Large intestine (tissue), 3 donors: ENCODE results near the gene MAU2. TPM values are rescaled to one million over a fixed set of nuclear protein-coding genes. Genes with fewer than 3 reads are reported as not detected.
A peak's percentile ranks its signal among the peaks of the same experiment; 100 is the strongest.
"Not testable (repeated sequence)": the region's sequence is repeated elsewhere in the genome, so short reads cannot be mapped to it uniquely, and the experiment has no call there.

Source experiments
- DNase-seq, 2 donors: peaks; one replicate each; pipeline versions ENCODE4 v3.0.0 to v3.0.0-alpha.2; 2013
- H3K27ac ChIP-seq: one replicate; pipeline ENCODE4 v1.5.1; 2013; ENCODE audit warnings: low read length
- H3K27me3 ChIP-seq: 2 replicates; pipeline ENCODE4 v1.6.1; 2013; ENCODE audit warnings: low read length; ENCODE audit not compliant: control insufficient read depth, insufficient read depth
- H3K36me3 ChIP-seq: 2 replicates; pipeline ENCODE4 v1.6.1; 2013; ENCODE audit warnings: low read length; ENCODE audit not compliant: control insufficient read depth, insufficient read depth
- H3K4me1 ChIP-seq: one replicate; pipeline ENCODE4 v1.6.1; 2013; ENCODE audit warnings: low read length; ENCODE audit not compliant: control insufficient read depth, insufficient read depth
- H3K4me3 ChIP-seq: one replicate; pipeline ENCODE4 v1.5.1; 2013; ENCODE audit warnings: low read length
- H3K9me3 ChIP-seq: one replicate; pipeline ENCODE4 v1.6.1; 2013; ENCODE audit warnings: mild to moderate bottlenecking, low read depth, low read length, moderate library complexity; ENCODE audit not compliant: control insufficient read depth
- WGBS: methylation state at CpG from one replicate; pipeline ENCODE4 v1.1.5; 2013; ENCODE audit warnings: low lambda C conversion rate; ENCODE audit not compliant: insufficient coverage; 5-methylcytosine and 5-hydroxymethylcytosine counted together
- polyA plus RNA-seq: library from polyadenylated mRNA; unstranded; fragments of 120-200 nt; gene quantifications from one replicate; pipeline ENCODE4 v1.2.1, GENCODE V29; 2013

The MAU2 gene
- polyA plus RNA-seq, 1 donor, result 55.2 TPM

GRCh38 chr19:19356500-19356899 is 35.9 kb downstream of the MAU2 start:
- H3K4me1 ChIP-seq, result no peaks in the 10 kb centered on the region
- H3K4me3 ChIP-seq, result no peak overlapping the region
- WGBS, result no CpG with 5 or more reads among the region's 11 CpGs
- H3K27me3 ChIP-seq, result no peaks in the 10 kb centered on the region
- peaks cover 60% of the 10 kb centered on the region for H3K36me3 ChIP-seq
- no peak for DNase-seq
- H3K9me3 ChIP-seq, result no peaks in the 10 kb centered on the region
- no peak overlapping the region for H3K27ac ChIP-seq

GRCh38 chr19:19356901-19357566 is 36.4 kb downstream of the MAU2 start:
- H3K9me3 ChIP-seq, result no peaks in the 10 kb centered on the region
- no peaks in the 10 kb centered on the region for H3K27me3 ChIP-seq
- no peaks in the 10 kb centered on the region for H3K4me1 ChIP-seq
- WGBS, result no CpG with 5 or more reads among the region's 13 CpGs
- no peak for DNase-seq
- peaks cover 58% of the 10 kb centered on the region for H3K36me3 ChIP-seq
- no peak overlapping the region for H3K27ac ChIP-seq
- H3K4me3 ChIP-seq, result no peak overlapping the region

- H3K4me1 ChIP-seq, result no peaks in the 10 kb centered on the region
- no peak overlapping the region for H3K4me3 ChIP-seq
- H3K9me3 ChIP-seq, result no peaks in the 10 kb centered on the region
- DNase-seq, result peak; percentile 61 to 69
- H3K36me3 ChIP-seq, result peaks cover 17% of the 10 kb centered on the region
- WGBS, result no CpG with 5 or more reads among the region's 14 CpGs
- no peak overlapping the region for H3K27ac ChIP-seq
- H3K27me3 ChIP-seq, result no peaks in the 10 kb centered on the region
Measured at GRCh38 chr19:19361075-19361594, 40.5 kb downstream of the MAU2 start.

- Histone ChIP-seq H3K4me1 (no peaks in the 10 kb centered on the region), H3K27me3 (no peaks in the 10 kb centered on the region), H3K27ac (no peak overlapping the region), H3K9me3 (no peaks in the 10 kb centered on the region), H3K36me3 (peaks cover 8% of the 10 kb centered on the region), H3K4me3 (no peak overlapping the region)
- DNase-seq, result no peak
- WGBS, result no CpG with 5 or more reads among the region's 4 CpGs
Measured at GRCh38 chr19:19362075-19362474, 41.4 kb downstream of the MAU2 start.

GRCh38 chr19:19366434-19367396 is 46.1 kb downstream of the MAU2 start:
- Histone ChIP-seq H3K4me3 (no peak overlapping the region), H3K4me1 (no peaks in the 10 kb centered on the region), H3K27me3 (no peaks in the 10 kb centered on the region), H3K9me3 (no peaks in the 10 kb centered on the region), H3K27ac (no peak overlapping the region), H3K36me3 (no peaks in the 10 kb centered on the region)
- WGBS, result no CpG with 5 or more reads among the region's 18 CpGs
- DNase-seq, result peak; percentile 76

GRCh38 chr19:19368087-19368486 is 47.5 kb downstream of the MAU2 start:
- Histone ChIP-seq H3K4me1 (peaks cover 5% of the 10 kb centered on the region), H3K4me3 (no peak overlapping the region), H3K36me3 (no peaks in the 10 kb centered on the region), H3K27me3 (no peaks in the 10 kb centered on the region), H3K27ac (no peak overlapping the region), H3K9me3 (no peaks in the 10 kb centered on the region)
- WGBS, result no CpG with 5 or more reads among the region's 7 CpGs
- no peak for DNase-seq

GRCh38 chr19:19371059-19371458 is 50.4 kb downstream of the MAU2 start:
- H3K4me3 ChIP-seq, result no peak overlapping the region
- no peak for DNase-seq
- H3K4me1 ChIP-seq, result peaks cover 5% of the 10 kb centered on the region
- no peaks in the 10 kb centered on the region for H3K27me3 ChIP-seq
- no peak overlapping the region for H3K27ac ChIP-seq
- no peaks in the 10 kb centered on the region for H3K9me3 ChIP-seq
- no peaks in the 10 kb centered on the region for H3K36me3 ChIP-seq
- no CpG with 5 or more reads among the region's 8 CpGs for WGBS

GRCh38 chr19:19372656-19373416 is 52.2 kb downstream of the MAU2 start:
- Histone ChIP-seq H3K27me3 (no peaks in the 10 kb centered on the region), H3K4me1 (peaks cover 12% of the 10 kb centered on the region), H3K27ac (peak overlapping the region; percentile 40), H3K4me3 (no peak overlapping the region), H3K36me3 (no peaks in the 10 kb centered on the region), H3K9me3 (no peaks in the 10 kb centered on the region)
- peak; percentile 58 to 80 for DNase-seq
- no CpG with 5 or more reads among the region's 8 CpGs for WGBS

- H3K27ac ChIP-seq, result no peak overlapping the region
Measured at GRCh38 chr19:19379527-19379926, 58.9 kb downstream of the MAU2 start.

GRCh38 chr19:19380316-19380715 is 59.7 kb downstream of the MAU2 start:
- H3K4me1 ChIP-seq, result peaks cover 13% of the 10 kb centered on the region

More at GRCh38 chr19:19379527-19379926, 58.9 kb downstream of the MAU2 start:
- H3K36me3 ChIP-seq, result no peaks in the 10 kb centered on the region
- no peak for DNase-seq
- WGBS, result no CpG with 5 or more reads among the region's 2 CpGs
- H3K27me3 ChIP-seq, result no peaks in the 10 kb centered on the region
- H3K4me3 ChIP-seq, result no peak overlapping the region
- peaks cover 4% of the 10 kb centered on the region for H3K9me3 ChIP-seq
- H3K4me1 ChIP-seq, result peaks cover 7% of the 10 kb centered on the region

More at GRCh38 chr19:19380316-19380715, 59.7 kb downstream of the MAU2 start:
- not testable (repeated sequence) for H3K4me3 ChIP-seq, H3K36me3 ChIP-seq, H3K27me3 ChIP-seq, DNase-seq, H3K9me3 ChIP-seq, H3K27ac ChIP-seq
- no CpG with 5 or more reads among the region's 12 CpGs for WGBS
